ENCODE results near the gene RASGRP3. TPM values are rescaled to one million over a fixed set of nuclear protein-coding genes. Genes with fewer than 3 reads are reported as not detected.
"Not testable (repeated sequence)": the region's sequence is repeated elsewhere in the genome, so short reads cannot be mapped to it uniquely, and the experiment has no call there.

RASGRP3 gene
- total RNA-seq, 1 experiment from 2014 or later = 0.59 TPM

GRCh38 chr2:33458248-33458819 lies 18.1 kb upstream of the RASGRP3 start:
- no peaks in the 10 kb centered on the region for H3K27me3 ChIP-seq (ENCODE audit: insufficient read depth, low read length)
- no peaks in the 10 kb centered on the region for H3K4me1 ChIP-seq (ENCODE audit: control insufficient read depth in 1 of 2, insufficient read depth in 2 of 2, low read length in 2 of 2)
- DNase-seq (ENCODE audit: low read depth, low spot score) (no peak), ATAC-seq (no peak)
- H4K20me1 ChIP-seq (ENCODE audit: insufficient read depth) = no peaks in the 10 kb centered on the region
- no peak overlapping the region for H3K4me3 ChIP-seq (replicated peaks in 1 of 2; ENCODE audit: low read depth in 1 of 2, low read length in 2 of 2)
- no peak overlapping the region for H2AFZ ChIP-seq (ENCODE audit: low read depth, low read length, poor library complexity, severe bottlenecking)
- no peak overlapping the region for H3K9ac ChIP-seq (ENCODE audit: low read length)
- no peak overlapping the region for H3K27ac ChIP-seq (ENCODE audit: low read depth, low read length)
- H3K9me3 ChIP-seq (ENCODE audit: control insufficient read depth in 1 of 2, insufficient read depth in 1 of 2, low read depth in 1 of 2, low read length in 2 of 2) = no peaks in the 10 kb centered on the region
- no TSS peak for BruUV-seq (replicated peaks)
- ChIA-PET CTCF (no interaction called here), RAD21 (ENCODE audit: low non-redundant PET in 1 of 2, low total read pairs in 2 of 2, uncharacterized antibody in 2 of 2, unreplicated experiment in 2 of 2) (no interaction called here), POLR2A (no interaction called here)
- H3K36me3 ChIP-seq (ENCODE audit: control insufficient read depth in 1 of 2, insufficient read depth in 2 of 2, low read length in 2 of 2) = no peaks in the 10 kb centered on the region
- H3K79me2 ChIP-seq (ENCODE audit: insufficient read depth, low read length) = no peaks in the 10 kb centered on the region
- H3K4me2 ChIP-seq (ENCODE audit: low read length) = no peak overlapping the region
- intact Hi-C loops (cut with micrococcal nuclease) = no loop called here
- TF ChIP-seq SIN3A (IDR thresholded peaks at IDR 0.05; ENCODE audit: low read depth) (no peak), CBX3 (IDR thresholded peaks at IDR 0.05; ENCODE audit: low read depth) (no peak), FOSL1 (IDR thresholded peaks at IDR 0.05; ENCODE audit: low read depth) (no peak), EZH2phosphoT487 (IDR thresholded peaks at IDR 0.05; ENCODE audit: borderline replicate concordance) (no peak), ZNF274 (IDR thresholded peaks at IDR 0.05; ENCODE audit: low read depth, low read length) (no peak), RAD21 (IDR thresholded peaks at IDR 0.05; ENCODE audit: low read depth) (no peak), EZH2 (IDR thresholded peaks at IDR 0.05) (no peak), EGR1 (IDR thresholded peaks at IDR 0.05; ENCODE audit: low read depth) (no peak), TCF7L2 (IDR thresholded peaks at IDR 0.05; ENCODE audit: borderline replicate concordance, extremely low read depth, insufficient read depth, insufficient read length) (no peak)
- TF ChIP-seq, protein P1, sequence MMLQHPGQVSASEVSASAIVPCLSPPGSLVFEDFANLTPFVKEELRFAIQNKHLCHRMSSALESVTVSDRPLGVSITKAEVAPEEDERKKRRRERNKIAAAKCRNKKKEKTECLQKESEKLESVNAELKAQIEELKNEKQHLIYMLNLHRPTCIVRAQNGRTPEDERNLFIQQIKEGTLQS (IDR thresholded peaks at IDR 0.05) = no peak
- no peaks in the 10 kb centered on the region for H3K9me2 ChIP-seq (ENCODE audit: insufficient read depth)

DNA sequence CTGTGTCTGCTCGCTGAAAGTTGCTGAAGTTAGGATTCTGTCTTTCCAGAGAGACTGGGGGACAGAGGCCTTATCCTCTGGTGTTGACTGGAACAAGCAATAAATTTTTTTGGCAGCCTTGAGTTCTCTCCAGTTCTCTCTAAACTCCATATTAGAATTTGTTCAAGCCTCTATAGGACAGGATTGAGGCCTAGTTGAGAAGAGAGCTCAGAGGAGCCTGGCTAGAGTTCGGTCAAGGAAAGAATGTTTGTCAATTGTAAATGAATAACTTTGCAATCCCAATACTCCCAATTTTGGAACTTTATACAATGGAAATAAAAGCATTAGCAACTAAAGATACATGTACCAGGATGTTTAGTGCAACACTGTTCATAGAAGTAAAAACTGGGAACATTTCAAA lies 16.7 kb upstream of the RASGRP3 start:
- no peaks in the 10 kb centered on the region for H3K9me3 ChIP-seq (ENCODE audit: control insufficient read depth in 1 of 2, insufficient read depth in 1 of 2, low read depth in 1 of 2, low read length in 2 of 2)
- H3K9me2 ChIP-seq (ENCODE audit: insufficient read depth) = no peaks in the 10 kb centered on the region
- ChIA-PET RAD21 (ENCODE audit: low non-redundant PET in 1 of 2, low total read pairs in 2 of 2, uncharacterized antibody in 2 of 2, unreplicated experiment in 2 of 2) (no interaction called here), CTCF (no interaction called here), POLR2A (no interaction called here)
- H3K36me3 ChIP-seq (ENCODE audit: control insufficient read depth in 1 of 2, insufficient read depth in 2 of 2, low read length in 2 of 2) = no peaks in the 10 kb centered on the region
- H3K4me2 ChIP-seq (ENCODE audit: low read length) = no peak overlapping the region
- TF ChIP-seq SP1 (IDR thresholded peaks at IDR 0.05; ENCODE audit: low read depth) (no peak), RAD21 (IDR thresholded peaks at IDR 0.05; ENCODE audit: low read depth) (no peak), EZH2phosphoT487 (IDR thresholded peaks at IDR 0.05; ENCODE audit: borderline replicate concordance) (no peak), POLR2A (IDR thresholded peaks at IDR 0.05; ENCODE audit: borderline replicate concordance, extremely low read depth, insufficient read depth, insufficient read length) (no peak), ELF1 (IDR thresholded peaks at IDR 0.05; ENCODE audit: borderline replicate concordance, low read depth) (no peak)
- H2AFZ ChIP-seq (ENCODE audit: low read depth, low read length, poor library complexity, severe bottlenecking) = no peak overlapping the region
- H3K27ac ChIP-seq (ENCODE audit: low read depth, low read length) = no peak overlapping the region
- no peaks in the 10 kb centered on the region for H3K27me3 ChIP-seq (ENCODE audit: insufficient read depth, low read length)
- H4K20me1 ChIP-seq (ENCODE audit: insufficient read depth) = no peaks in the 10 kb centered on the region
- intact Hi-C loops (cut with micrococcal nuclease) = no loop called here
- H3K4me3 ChIP-seq (replicated peaks in 1 of 2; ENCODE audit: low read depth in 1 of 2, low read length in 2 of 2) = no peak overlapping the region
- H3K79me2 ChIP-seq (ENCODE audit: insufficient read depth, low read length) = no peaks in the 10 kb centered on the region
- H3K9ac ChIP-seq (ENCODE audit: low read length) = no peak overlapping the region
- ATAC-seq (no peak), DNase-seq (ENCODE audit: low read depth, low spot score) (no peak)
- H3K4me1 ChIP-seq (ENCODE audit: control insufficient read depth in 1 of 2, insufficient read depth in 2 of 2, low read length in 2 of 2) = no peaks in the 10 kb centered on the region
- BruUV-seq (replicated peaks) = no TSS peak

GRCh38 chr2:33462512-33462911 lies 13.9 kb upstream of the RASGRP3 start:
- H3K36me3 ChIP-seq (ENCODE audit: control insufficient read depth in 1 of 2, insufficient read depth in 2 of 2, low read length in 2 of 2); H3K27me3 ChIP-seq (ENCODE audit: insufficient read depth, low read length); POLR2A ChIA-PET; intact Hi-C loops (cut with micrococcal nuclease); H4K20me1 ChIP-seq (ENCODE audit: insufficient read depth); H3K4me2 ChIP-seq (ENCODE audit: low read length); DNase-seq (ENCODE audit: low read depth, low spot score); H2AFZ ChIP-seq (ENCODE audit: low read depth, low read length, poor library complexity, severe bottlenecking); H3K9me3 ChIP-seq (ENCODE audit: control insufficient read depth in 1 of 2, insufficient read depth in 1 of 2, low read depth in 1 of 2, low read length in 2 of 2); H3K4me3 ChIP-seq (replicated peaks in 1 of 2; ENCODE audit: low read depth in 1 of 2, low read length in 2 of 2); RAD21 ChIA-PET (ENCODE audit: low non-redundant PET in 1 of 2, low total read pairs in 2 of 2, uncharacterized antibody in 2 of 2, unreplicated experiment in 2 of 2); H3K9me2 ChIP-seq (ENCODE audit: insufficient read depth); H3K27ac ChIP-seq (ENCODE audit: low read depth, low read length); H3K4me1 ChIP-seq (ENCODE audit: control insufficient read depth in 1 of 2, insufficient read depth in 2 of 2, low read length in 2 of 2); ATAC-seq; H3K9ac ChIP-seq (ENCODE audit: low read length); H3K79me2 ChIP-seq (ENCODE audit: insufficient read depth, low read length); BruUV-seq (replicated peaks): not testable (repeated sequence)
- CTCF ChIA-PET = interaction anchor here (1.3 kb wide), 1 partner anchor 13 kb away, joined by 3 read pairs; no protein-coding TSS in a partner anchor

Data from HCT116 (cell line).